Fibroblast of skin of left quadriceps (primary cell): ENCODE data around the gene TIMM10B.

Experiments used
- DNase-seq, 2 experiments: peaks; one replicate each; pipeline ENCODE4 v3.0.0-alpha.2; 2013; ENCODE audit warnings: low read depth in 2 of 2

Gene TIMM10B

GRCh38 chr11:6481012-6481923 lies at the start of gene TIMM10B, which contains the start of gene ARFIP2:
Gene TIMM10B (plus strand): TSS chr11:6481501. CDS start chr11:6481517, 16 bp downstream.
Gene ARFIP2 (minus strand): TSS chr11:6481331. CDS start chr11:6480421, 910 bp downstream.
- peak; percentile 94 for DNase-seq

GRCh38 chr11:6431861-6432260 lies 49.4 kb upstream of the TIMM10B start:
- DNase-seq, result peak in 1 of 2 experiments; percentile 41

- DNase-seq, result no peak
These were observed 47.2 kb upstream of the TIMM10B start for GRCh38 chr11:6433998-6434660.

- DNase-seq, result no peak
These were observed 43.9 kb upstream of the TIMM10B start for GRCh38 chr11:6437423-6437822.

- DNase-seq, result no peak
These were observed 43.3 kb upstream of the TIMM10B start for GRCh38 chr11:6437993-6438392.

- no peak for DNase-seq
These were observed 42.2 kb upstream of the TIMM10B start for GRCh38 chr11:6438979-6439571.

GRCh38 chr11:6440906-6441358 lies 40.4 kb upstream of the TIMM10B start, which contains the start of gene HPX:
Gene HPX (minus strand): TSS chr11:6440987. CDS start chr11:6440963, 24 bp downstream.
- no peak for DNase-seq

- no peak for DNase-seq
These were observed 38.9 kb upstream of the TIMM10B start for GRCh38 chr11:6442441-6442840.

- DNase-seq, result no peak
These were observed 37.9 kb upstream of the TIMM10B start for GRCh38 chr11:6443269-6444003.

GRCh38 chr11:6448574-6448973 lies 32.7 kb upstream of the TIMM10B start:
- DNase-seq, result no peak

GRCh38 chr11:6452219-6452618 lies 29.1 kb upstream of the TIMM10B start:
- DNase-seq, result no peak

- no peak for DNase-seq
These were observed 28.1 kb upstream of the TIMM10B start for GRCh38 chr11:6453152-6453551.

- DNase-seq, result no peak
These were observed 26.2 kb upstream of the TIMM10B start for GRCh38 chr11:6455070-6455469.

GRCh38 chr11:6456361-6457073 lies 24.8 kb upstream of the TIMM10B start:
- DNase-seq, result no peak

GRCh38 chr11:6457581-6458320 lies 23.6 kb upstream of the TIMM10B start:
- no peak for DNase-seq

- DNase-seq, result no peak
These were observed 22.8 kb upstream of the TIMM10B start for GRCh38 chr11:6458352-6459098.

- no peak for DNase-seq
These were observed 22.2 kb upstream of the TIMM10B start for GRCh38 chr11:6459099-6459450.

GRCh38 chr11:6468712-6469495 lies 12.4 kb upstream of the TIMM10B start:
- peak; percentile 69 to 72 for DNase-seq

GRCh38 chr11:6469599-6469998 lies 11.7 kb upstream of the TIMM10B start:
- DNase-seq, result no peak
